Measurements from ENCODE around the gene HYPK.
"Not testable (repeated sequence)": the region's sequence is repeated elsewhere in the genome, so short reads cannot be mapped to it uniquely, and the experiment has no call there.

HYPK gene

GRCh38 chr15:43828061-43828657, 27.8 kb downstream of the HYPK start:
- Histone ChIP-seq H3K36me3 (peaks cover 51% of the 10 kb centered on the region), H3K4me3 (ENCODE audit: low read depth, low read length) (peak overlapping the region; percentile 86), H3K27me3 (ENCODE audit: insufficient read depth, low read depth, severe bottlenecking) (no peaks in the 10 kb centered on the region), H3K9me3 (ENCODE audit: severe bottlenecking) (peaks cover 8% of the 10 kb centered on the region), H3K27ac (peak overlapping the region; percentile 94)
- no peak for DNase-seq
- TF ChIP-seq CTCF (IDR thresholded peaks at IDR 0.05; ENCODE audit: low read depth, low read length) = no peak

GRCh38 chr15:43829951-43830540, 29.6 kb downstream of the HYPK start:
- not testable (repeated sequence) for H3K27ac ChIP-seq; H3K27me3 ChIP-seq (ENCODE audit: insufficient read depth, low read depth, severe bottlenecking); H3K4me3 ChIP-seq (ENCODE audit: low read depth, low read length); H3K9me3 ChIP-seq (ENCODE audit: severe bottlenecking); DNase-seq
- peaks cover 66% of the 10 kb centered on the region for H3K36me3 ChIP-seq

- H3K27me3 ChIP-seq (ENCODE audit: insufficient read depth, low read depth, severe bottlenecking); H3K27ac ChIP-seq; DNase-seq; H3K9me3 ChIP-seq (ENCODE audit: severe bottlenecking); H3K4me3 ChIP-seq (ENCODE audit: low read depth, low read length): not testable (repeated sequence)
- peaks cover 68% of the 10 kb centered on the region for H3K36me3 ChIP-seq
Measured at GRCh38 chr15:43830691-43831275, 30.4 kb downstream of the HYPK start.

GRCh38 chr15:43831519-43832052, 31.2 kb downstream of the HYPK start:
- peaks cover 76% of the 10 kb centered on the region for H3K36me3 ChIP-seq
- H3K4me3 ChIP-seq (ENCODE audit: low read depth, low read length); H3K27ac ChIP-seq; DNase-seq; H3K27me3 ChIP-seq (ENCODE audit: insufficient read depth, low read depth, severe bottlenecking); H3K9me3 ChIP-seq (ENCODE audit: severe bottlenecking): not testable (repeated sequence)

GRCh38 chr15:43832485-43832884, 32.1 kb downstream of the HYPK start:
- not testable (repeated sequence) for H3K27me3 ChIP-seq (ENCODE audit: insufficient read depth, low read depth, severe bottlenecking); DNase-seq; H3K27ac ChIP-seq; H3K9me3 ChIP-seq (ENCODE audit: severe bottlenecking); H3K4me3 ChIP-seq (ENCODE audit: low read depth, low read length)
- H3K36me3 ChIP-seq = peaks cover 82% of the 10 kb centered on the region

- no peak overlapping the region for H3K27ac ChIP-seq
- H3K9me3 ChIP-seq (ENCODE audit: severe bottlenecking) = no peaks in the 10 kb centered on the region
- TF ChIP-seq CTCF (IDR thresholded peaks at IDR 0.05; ENCODE audit: low read depth, low read length) = no peak
- no peak for DNase-seq
- no peaks in the 10 kb centered on the region for H3K27me3 ChIP-seq (ENCODE audit: insufficient read depth, low read depth, severe bottlenecking)
- no peak overlapping the region for H3K4me3 ChIP-seq (ENCODE audit: low read depth, low read length)
- peaks cover 83% of the 10 kb centered on the region for H3K36me3 ChIP-seq
Measured at GRCh38 chr15:43845421-43845820, 45.0 kb downstream of the HYPK start.

GRCh38 chr15:43851251-43851650, 50.9 kb downstream of the HYPK start:
- Histone ChIP-seq H3K27ac (no peak overlapping the region), H3K4me3 (ENCODE audit: low read depth, low read length) (no peak overlapping the region), H3K27me3 (ENCODE audit: insufficient read depth, low read depth, severe bottlenecking) (no peaks in the 10 kb centered on the region), H3K9me3 (ENCODE audit: severe bottlenecking) (no peaks in the 10 kb centered on the region), H3K36me3 (peaks cover 87% of the 10 kb centered on the region)
- DNase-seq = no peak
- no peak for TF ChIP-seq CTCF (IDR thresholded peaks at IDR 0.05; ENCODE audit: low read depth, low read length)

Data from WERI-Rb-1 (cell line).